RPMI7951 (cell line): Measurements from ENCODE around the gene PLEKHA6. TPM values are rescaled to one million over a fixed set of nuclear protein-coding genes. Genes with fewer than 3 reads are reported as not detected.

Experiments used
- DNase-seq: peaks from one replicate; pipeline ENCODE4 v3.0.0-alpha.2; 2012; ENCODE audit warnings: low read depth
- total RNA-seq: library from RNA; depleted of rRNA; stranded (reverse); fragments of >200 nt; shearing (Covaris generic); gene quantifications from 2 replicates; pipeline ENCODE4 v1.2.3, GENCODE V29; 2014

PLEKHA6 gene
- total RNA-seq, 1 experiment from 2014 or later: 0.72 TPM

- DNase-seq: peak; percentile 24
These were observed 96.3 kb downstream of the PLEKHA6 start for GRCh38 chr1:204263254-204263910.

GRCh38 chr1:204262506-204263253, 97.0 kb downstream of the PLEKHA6 start:
- DNase-seq: no peak

DNA sequence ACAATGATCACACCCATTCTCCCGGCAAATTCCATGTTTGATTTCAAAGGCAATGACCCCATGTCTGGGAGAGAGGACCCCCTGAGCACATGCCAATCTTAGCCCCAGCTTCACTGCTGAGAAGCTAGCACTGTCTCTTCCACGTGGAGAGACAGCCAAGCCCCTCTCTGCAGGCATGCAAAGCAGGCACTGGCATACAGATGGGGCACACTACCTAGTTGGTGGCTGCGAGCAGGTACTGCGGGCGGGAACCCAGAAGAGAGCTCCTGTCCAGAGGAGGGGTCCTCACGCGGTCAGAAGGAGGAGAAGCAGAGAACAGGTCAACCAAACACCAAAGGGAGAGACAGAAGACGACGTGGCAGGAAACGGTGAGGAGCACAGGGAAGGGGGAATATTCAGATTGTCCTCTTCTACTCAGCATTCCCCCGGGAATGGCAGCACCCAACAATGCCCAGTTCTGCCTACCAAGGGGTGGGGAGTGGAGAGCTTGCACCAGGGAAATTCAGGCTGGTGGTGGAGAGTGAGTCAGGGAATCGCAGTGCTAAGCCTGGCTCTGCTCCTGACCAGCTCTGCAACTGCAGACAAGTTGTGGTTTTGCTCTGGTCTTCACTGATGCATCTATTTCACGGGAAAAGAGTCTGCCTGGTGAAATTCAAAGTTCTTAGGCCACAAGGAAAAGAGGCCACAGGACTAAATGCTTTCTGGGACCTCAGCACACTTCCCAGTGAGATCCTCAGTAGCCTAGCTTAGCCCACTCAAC, 97.8 kb downstream of the PLEKHA6 start:
- peak; percentile 88 for DNase-seq

GRCh38 chr1:204261266-204261665, 98.5 kb downstream of the PLEKHA6 start:
- DNase-seq: no peak

DNA sequence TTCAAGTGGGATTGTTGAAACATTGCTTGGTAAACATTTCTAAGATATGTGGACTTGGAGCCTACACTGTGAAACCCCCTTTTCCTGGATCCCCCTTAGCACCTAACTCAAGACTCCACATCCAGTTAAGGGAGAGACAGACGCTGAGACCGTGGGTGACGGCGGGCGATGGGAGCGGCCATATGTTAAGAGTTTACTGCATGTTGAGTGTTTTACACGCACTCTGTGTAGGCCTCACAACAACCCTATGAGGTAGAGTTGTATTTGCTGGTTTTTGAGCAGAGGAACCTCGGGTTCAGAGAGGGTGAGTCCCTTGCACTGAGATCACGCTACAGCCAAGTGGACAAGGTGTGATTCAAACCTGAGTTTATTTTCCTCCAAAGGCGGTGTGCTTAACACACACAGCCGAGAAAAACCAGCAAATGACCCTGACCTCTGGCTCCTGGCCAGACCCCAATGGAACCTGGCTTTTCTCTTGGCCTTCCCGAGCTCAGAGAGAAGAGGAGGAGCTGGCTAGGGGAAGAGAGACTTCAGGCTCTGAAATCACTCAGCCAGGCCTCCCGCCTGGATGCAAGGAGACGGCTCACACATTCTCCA, 99.0 kb downstream of the PLEKHA6 start:
- no peak for DNase-seq

DNA sequence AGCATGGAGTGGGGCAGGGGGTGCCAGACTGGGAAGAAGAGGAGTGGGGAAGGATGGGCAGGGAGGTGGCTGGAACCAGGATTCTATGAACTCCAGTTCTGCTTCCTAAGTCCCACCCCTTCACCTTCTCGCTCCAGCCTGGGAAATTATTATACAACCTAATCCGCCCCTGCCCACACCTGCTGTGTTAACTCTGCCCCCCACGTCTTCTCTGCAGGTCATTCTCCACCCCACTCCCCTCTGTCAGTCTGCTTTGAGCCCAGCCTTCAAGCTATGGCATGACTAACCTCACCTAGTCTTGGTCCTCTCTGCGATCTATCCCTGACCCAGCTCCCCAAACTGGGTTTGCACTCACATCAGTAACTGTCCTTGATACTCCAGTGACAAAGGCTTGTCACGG, 99.9 kb downstream of the PLEKHA6 start:
- no peak for DNase-seq

DNA sequence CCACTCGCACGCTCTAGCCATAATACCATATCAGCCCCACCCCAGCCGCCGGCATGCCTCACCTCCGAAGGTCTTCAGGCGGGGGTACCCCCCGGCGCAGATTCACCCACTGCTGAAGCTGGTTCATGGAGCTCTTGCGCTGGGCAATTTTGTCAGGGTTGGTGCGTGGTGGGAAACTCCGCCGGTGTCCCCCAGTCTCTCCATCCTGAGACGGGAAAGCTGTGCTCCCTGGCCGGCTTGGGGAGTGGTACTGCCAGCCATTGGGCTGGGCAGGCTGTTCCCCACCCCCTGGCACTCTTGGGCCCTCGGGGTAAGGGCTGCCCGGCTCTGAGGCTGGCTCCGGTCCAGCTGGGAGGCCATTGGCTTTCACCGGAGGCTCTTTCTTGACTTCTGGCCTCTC, 100.5 kb downstream of the PLEKHA6 start:
- DNase-seq: no peak

DNA sequence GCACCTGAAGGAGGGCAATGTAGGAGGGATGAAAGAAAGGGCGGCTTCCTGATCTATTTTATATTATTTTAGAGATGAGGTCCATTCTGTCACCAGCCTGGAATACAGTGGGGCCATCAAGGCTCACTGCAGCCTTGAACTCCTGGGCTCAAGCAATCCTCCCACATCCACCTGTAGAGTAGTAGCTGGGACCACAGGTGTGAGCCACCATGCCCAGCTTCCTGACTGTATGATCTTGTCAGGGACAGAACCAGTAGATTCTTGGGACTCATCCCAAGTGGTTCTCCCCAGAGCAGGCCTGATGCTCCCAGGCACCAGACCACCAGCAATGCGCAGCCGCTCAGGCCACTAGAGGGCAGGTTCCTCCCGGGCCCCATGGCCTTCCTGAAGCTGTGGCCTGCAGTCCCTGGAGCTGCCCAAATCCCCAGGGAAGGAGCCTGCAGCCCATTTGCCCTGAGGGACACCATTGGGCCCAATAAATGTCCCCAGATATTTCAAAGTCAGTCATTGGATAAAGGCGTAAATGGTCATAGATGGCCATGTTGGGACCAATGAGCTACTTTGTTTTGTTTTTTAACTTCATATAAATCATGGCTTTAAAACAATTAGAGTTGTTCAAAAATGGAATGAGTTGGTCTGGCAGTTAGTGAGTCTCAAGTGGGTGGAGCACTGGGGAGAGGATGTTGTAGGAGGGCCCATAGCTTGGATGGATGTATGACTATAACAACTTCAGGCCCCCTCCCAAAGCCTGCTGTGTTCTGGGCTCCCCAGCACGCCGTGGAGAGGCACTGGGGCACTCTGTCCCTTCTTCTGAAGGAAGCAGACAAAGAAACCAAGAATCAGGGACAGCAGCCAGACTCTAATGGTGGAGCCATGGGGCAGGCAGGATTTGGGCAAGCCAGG, 101.3 kb downstream of the PLEKHA6 start:
- DNase-seq: peak; percentile 61

DNA sequence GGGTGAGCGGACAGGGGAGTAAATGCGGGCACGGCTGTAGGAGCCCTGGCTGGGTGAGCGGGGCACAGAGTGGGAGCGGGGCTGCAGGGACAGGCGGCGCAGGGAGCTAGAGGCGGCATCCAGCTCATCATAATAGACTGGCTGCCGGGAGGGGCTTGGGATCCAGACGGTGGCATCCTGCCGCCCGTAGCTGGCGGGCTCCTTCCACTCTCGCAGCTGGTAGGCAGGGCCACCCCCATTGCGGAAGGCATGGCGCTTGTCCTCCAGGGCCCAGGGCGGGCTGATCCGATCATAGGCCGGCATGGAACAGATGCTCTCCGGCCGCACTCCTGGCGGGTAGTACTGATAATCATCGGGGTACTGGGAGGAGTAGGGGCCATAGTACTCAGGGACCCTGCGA, 102.3 kb downstream of the PLEKHA6 start:
- DNase-seq: no peak

DNA sequence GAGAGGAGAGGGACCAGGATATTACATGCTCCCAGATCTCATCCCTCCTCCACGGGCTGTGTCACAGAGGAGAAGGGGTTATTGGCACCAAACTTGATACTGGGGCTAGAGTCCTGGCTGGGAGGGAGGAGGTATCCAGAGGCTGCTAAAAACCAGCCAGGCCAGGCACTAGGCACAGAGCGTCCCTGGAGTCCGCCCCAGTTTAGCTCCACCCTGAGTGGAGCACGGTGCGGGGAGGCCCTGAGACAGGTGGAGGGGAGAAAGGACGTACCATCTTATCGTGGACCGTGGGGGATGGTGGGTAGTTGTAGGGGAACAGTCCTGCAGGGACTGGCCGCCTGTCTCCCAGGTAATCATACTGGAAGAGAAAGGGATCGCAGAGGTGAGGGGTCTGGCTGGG, 103.2 kb downstream of the PLEKHA6 start:
- DNase-seq: no peak

GRCh38 chr1:204255966-204256365, 103.8 kb downstream of the PLEKHA6 start:
- peak; percentile 41 for DNase-seq

- no peak for DNase-seq
These were observed 104.5 kb downstream of the PLEKHA6 start for GRCh38 chr1:204255225-204255624.

- DNase-seq: peak; percentile 76
These were observed 105.6 kb downstream of the PLEKHA6 start for GRCh38 chr1:204254031-204254661.

GRCh38 chr1:204251926-204252689, 107.6 kb downstream of the PLEKHA6 start:
- DNase-seq: no peak

GRCh38 chr1:204251286-204251685, 108.4 kb downstream of the PLEKHA6 start:
- DNase-seq: no peak

- DNase-seq: peak; percentile 26
These were observed 109.2 kb downstream of the PLEKHA6 start for GRCh38 chr1:204250428-204251030.

DNA sequence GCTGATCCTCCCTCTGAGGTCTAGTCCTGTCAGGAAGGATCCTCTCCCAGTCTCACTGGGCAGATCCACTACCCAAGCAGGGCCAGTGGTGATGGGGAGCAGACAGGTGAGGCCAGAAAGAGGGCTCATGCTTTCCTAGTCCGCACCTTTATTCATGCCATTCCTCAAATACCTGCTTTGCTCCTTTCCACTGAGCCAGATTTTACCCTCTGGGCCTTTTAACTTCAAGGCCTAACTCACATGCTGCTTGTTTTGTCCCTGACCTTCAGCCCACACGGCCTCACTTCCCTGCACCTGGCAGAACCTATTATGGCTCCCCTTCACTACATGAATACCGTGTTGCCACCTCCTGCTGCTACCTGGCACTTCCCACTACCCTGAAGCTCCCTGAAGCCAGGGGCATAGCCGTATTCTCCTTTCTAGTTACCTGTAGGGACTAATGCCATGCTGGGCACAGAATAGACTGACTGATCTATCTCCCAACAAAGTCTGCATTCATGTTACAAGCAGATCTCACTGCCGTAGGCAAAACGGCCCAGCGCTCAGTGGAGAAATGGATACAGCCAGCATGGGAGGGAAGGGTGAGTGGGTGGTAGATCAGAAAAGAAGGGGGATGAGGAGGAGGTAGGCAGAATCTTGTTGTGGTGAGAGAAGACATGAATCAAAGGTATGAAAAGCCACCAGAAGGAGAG, 109.8 kb downstream of the PLEKHA6 start:
- no peak for DNase-seq

DNA sequence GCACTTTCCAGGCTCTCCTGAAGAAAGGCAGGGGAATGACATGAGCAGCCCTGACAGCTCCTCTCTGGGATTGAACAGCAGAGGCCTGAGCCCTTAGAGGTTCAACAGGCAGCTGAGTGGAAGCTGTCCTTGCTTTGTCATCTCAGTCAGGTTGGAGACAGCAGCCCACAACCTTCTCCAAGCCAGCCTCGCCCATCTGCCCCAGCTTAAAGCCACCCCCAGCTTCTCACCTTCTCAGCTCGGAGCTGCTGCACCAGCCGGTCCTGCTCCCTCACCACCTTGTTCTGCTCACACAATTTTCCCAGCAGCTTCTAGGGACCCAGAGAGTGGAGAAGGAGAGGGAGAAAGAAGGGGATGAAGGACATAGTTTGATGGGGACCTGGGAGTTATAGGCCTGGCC, 110.8 kb downstream of the PLEKHA6 start:
- DNase-seq: no peak

GRCh38 chr1:204246876-204247275, 112.9 kb downstream of the PLEKHA6 start:
- DNase-seq: no peak
